PC-9 (cell line): ENCODE results near the gene PIAS4. TPM values are rescaled to one million over a fixed set of nuclear protein-coding genes. Genes with fewer than 3 reads are reported as not detected.
A peak's percentile ranks its signal among the peaks of the same experiment; 100 is the strongest.

Experiments used
- BruUV-seq: library from RNA; stranded (reverse); fragments of 400-500 nt; replicated peaks from 2 replicates; lab custom pipeline; 2021; lab: Mats Ljungman, UMichigan
- CTCF ChIA-PET: fragments of 300-600 bp; sonication (Branson Sonifier 250); formaldehyde crosslinking; loops from one replicate; lab custom pipeline; 2022; ENCODE audit warnings: antibody characterized with exemption; lab: Charles Lee
- POLR2A ChIA-PET: fragments of 300-600 bp; sonication (Branson Sonifier 250); formaldehyde crosslinking; loops from one replicate; lab custom pipeline; 2022; ENCODE audit warnings: antibody characterized with exemption; ENCODE audit not compliant: unreplicated experiment; lab: Charles Lee
- DNase-seq, 2 experiments: peaks; one replicate each; pipeline versions ENCODE4 v3.0.0 to v3.0.0-alpha.2; 2015 to 2022; ENCODE audit warnings: mixed read lengths in 1 of 2
- H2AFZ ChIP-seq: fragments of 200-600 bp; sonication (generic); 2 replicates; pipeline ENCODE4 v1.8.1; 2017; ENCODE audit warnings: antibody characterized with exemption
- H3F3A ChIP-seq: fragments of 200-600 bp; sonication (generic); 2 replicates; pipeline ENCODE4 v1.8.1; 2017; ENCODE audit warnings: antibody characterized with exemption, mild to moderate bottlenecking, low read depth; ENCODE audit not compliant: insufficient read depth
- H3K27ac ChIP-seq: fragments of 200-600 bp; sonication (generic); 2 replicates; pipeline ENCODE4 v1.6.1; 2016; ENCODE audit warnings: mixed run types
- H3K27me3 ChIP-seq: fragments of 200-600 bp; sonication (generic); 2 replicates; pipeline ENCODE4 v1.6.1; 2016; ENCODE audit warnings: low read depth, mixed run types; ENCODE audit not compliant: insufficient read depth
- H3K36me3 ChIP-seq: fragments of 200-600 bp; sonication (generic); 2 replicates; pipeline ENCODE4 v1.6.1; 2016; ENCODE audit warnings: low read depth, mixed run types
- H3K4me1 ChIP-seq: fragments of 200-600 bp; sonication (generic); replicated peaks from 2 replicates; pipeline ENCODE4 v1.6.1; 2016; ENCODE audit warnings: mixed run types; ENCODE audit not compliant: insufficient read depth
- H3K4me2 ChIP-seq: fragments of 200-600 bp; sonication (generic); 2 replicates; pipeline ENCODE4 v1.6.1; 2017; ENCODE audit warnings: mixed run types
- H3K4me3 ChIP-seq: fragments of 200-600 bp; sonication (generic); 2 replicates; pipeline ENCODE4 v1.6.1; 2016; ENCODE audit warnings: mixed run types
- H3K79me2 ChIP-seq: fragments of 200-600 bp; sonication (generic); 2 replicates; pipeline ENCODE4 v1.6.1; 2017; ENCODE audit warnings: low read depth, mixed run types
- H3K9me2 ChIP-seq: fragments of 200-600 bp; sonication (generic); 2 replicates; pipeline ENCODE4 v1.8.1; 2017; ENCODE audit warnings: mild to moderate bottlenecking; ENCODE audit not compliant: insufficient read depth
- H3K9me3 ChIP-seq: fragments of 200-600 bp; sonication (generic); 2 replicates; pipeline ENCODE4 v1.8.1; 2016; ENCODE audit warnings: low read depth; ENCODE audit not compliant: insufficient read depth
- H4K20me1 ChIP-seq: fragments of 200-600 bp; sonication (generic); 2 replicates; pipeline ENCODE4 v1.8.1; 2017; ENCODE audit not compliant: insufficient read depth
- EZH2 ChIP-seq: fragments of 200-600 bp; sonication (generic); IDR thresholded peaks from 2 replicates; pipeline ENCODE4 v1.8.0; 2017; ENCODE audit warnings: antibody characterized with exemption, low read depth
- intact Hi-C: fragments of 100-400 bp; cut with micrococcal nuclease; formaldehyde crosslinking; loops from one replicate; pipeline ENCODE4 v1.10.0; 2022; ENCODE audit not compliant: unreplicated experiment
- total RNA-seq: library from RNA; stranded (reverse); gene quantifications from 2 replicates; pipeline ENCODE4 v1.2.3, GENCODE V29; 2021
- TF ChIP-seq, protein P1 (sequence below): fragments of 200-600 bp; sonication (generic); conservative IDR thresholded peaks from 2 replicates; pipeline ENCODE4 v1.6.1; 2017; ENCODE audit warnings: mixed run types, antibody characterized with exemption, mild to moderate bottlenecking, moderate library complexity

PIAS4 gene
- total RNA-seq, 1 experiment from 2014 or later, result 26.5 TPM

DNA sequence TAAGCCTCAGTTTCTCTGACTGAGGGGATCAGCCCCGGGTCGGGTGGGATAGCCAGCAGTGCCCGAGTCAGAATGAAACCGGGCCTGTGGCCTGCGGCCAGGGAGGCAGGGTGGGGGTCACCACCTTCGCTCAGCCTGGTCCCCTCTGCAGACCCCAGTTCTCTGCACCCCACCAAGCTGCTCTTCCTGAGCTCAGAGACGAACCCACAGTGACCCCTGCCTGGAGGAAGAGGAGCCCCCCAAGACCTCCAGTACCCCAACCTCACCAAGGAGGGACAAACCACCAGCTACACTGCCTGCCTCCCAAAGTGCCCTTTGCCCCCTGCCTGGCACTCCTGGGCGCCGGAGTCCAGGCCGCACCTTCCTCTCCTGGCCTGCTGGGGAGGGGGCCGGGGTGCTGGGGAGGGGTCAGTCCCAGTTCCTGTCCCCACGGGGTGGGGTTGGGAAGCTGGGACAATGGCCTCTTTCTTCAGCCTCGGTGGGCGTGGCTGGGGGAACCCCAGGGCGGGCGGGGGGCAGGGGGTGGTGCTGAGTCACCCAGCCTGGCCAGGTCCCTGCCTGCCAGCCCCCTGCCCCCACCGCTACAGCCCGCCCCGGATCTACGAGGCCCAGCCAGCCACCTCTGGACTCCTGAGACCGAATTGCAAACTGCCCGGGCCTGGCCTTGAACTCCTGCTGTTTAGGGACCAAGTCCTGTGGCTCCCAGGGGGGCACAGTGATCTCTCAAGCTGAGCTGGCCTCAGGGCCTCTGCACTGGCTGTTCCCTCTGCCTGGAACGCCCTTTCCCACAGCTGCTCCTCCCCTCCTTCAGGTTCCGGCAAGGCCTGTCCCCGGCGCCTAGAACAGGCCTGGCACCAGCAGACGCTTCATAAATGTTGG is 44.8 kb downstream of the PIAS4 start:
- Histone ChIP-seq H4K20me1 (peaks cover 40% of the 10 kb centered on the region), H3K9me2 (no peaks in the 10 kb centered on the region), H3K4me1 (peaks cover 25% of the 10 kb centered on the region), H3K4me2 (peak overlapping the region; percentile 98), H3K27ac (peak overlapping the region; percentile 99), H3K4me3 (peak overlapping the region; percentile 55; the same call in 1 of the 2 replicates), H3K36me3 (peaks cover 5% of the 10 kb centered on the region; the same call in 1 of the 2 replicates), H3K79me2 (peaks cover 75% of the 10 kb centered on the region), H2AFZ (no peak overlapping the region), H3K9me3 (no peaks in the 10 kb centered on the region), H3K27me3 (no peaks in the 10 kb centered on the region), H3F3A (peaks cover 40% of the 10 kb centered on the region)
- peak; percentile 78 to 84 for DNase-seq
- BruUV-seq, result TSS peak; percentile 61
- intact Hi-C loops, result loop anchor here (1.0 kb wide), 1 partner anchor 10 kb away; no protein-coding TSS in a partner anchor
- ChIA-PET POLR2A (interaction anchor here (0.6 kb wide), 1 partner anchor 364 kb away, joined by 3 read pairs; no protein-coding TSS in a partner anchor), CTCF (interaction anchor here (0.6 kb wide), 1 partner anchor 45 kb away, joined by 5 read pairs; no protein-coding TSS in a partner anchor)
- TF ChIP-seq EZH2, result no peak
- TF ChIP-seq, protein P1, sequence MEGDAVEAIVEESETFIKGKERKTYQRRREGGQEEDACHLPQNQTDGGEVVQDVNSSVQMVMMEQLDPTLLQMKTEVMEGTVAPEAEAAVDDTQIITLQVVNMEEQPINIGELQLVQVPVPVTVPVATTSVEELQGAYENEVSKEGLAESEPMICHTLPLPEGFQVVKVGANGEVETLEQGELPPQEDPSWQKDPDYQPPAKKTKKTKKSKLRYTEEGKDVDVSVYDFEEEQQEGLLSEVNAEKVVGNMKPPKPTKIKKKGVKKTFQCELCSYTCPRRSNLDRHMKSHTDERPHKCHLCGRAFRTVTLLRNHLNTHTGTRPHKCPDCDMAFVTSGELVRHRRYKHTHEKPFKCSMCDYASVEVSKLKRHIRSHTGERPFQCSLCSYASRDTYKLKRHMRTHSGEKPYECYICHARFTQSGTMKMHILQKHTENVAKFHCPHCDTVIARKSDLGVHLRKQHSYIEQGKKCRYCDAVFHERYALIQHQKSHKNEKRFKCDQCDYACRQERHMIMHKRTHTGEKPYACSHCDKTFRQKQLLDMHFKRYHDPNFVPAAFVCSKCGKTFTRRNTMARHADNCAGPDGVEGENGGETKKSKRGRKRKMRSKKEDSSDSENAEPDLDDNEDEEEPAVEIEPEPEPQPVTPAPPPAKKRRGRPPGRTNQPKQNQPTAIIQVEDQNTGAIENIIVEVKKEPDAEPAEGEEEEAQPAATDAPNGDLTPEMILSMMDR, result no peak

DNA sequence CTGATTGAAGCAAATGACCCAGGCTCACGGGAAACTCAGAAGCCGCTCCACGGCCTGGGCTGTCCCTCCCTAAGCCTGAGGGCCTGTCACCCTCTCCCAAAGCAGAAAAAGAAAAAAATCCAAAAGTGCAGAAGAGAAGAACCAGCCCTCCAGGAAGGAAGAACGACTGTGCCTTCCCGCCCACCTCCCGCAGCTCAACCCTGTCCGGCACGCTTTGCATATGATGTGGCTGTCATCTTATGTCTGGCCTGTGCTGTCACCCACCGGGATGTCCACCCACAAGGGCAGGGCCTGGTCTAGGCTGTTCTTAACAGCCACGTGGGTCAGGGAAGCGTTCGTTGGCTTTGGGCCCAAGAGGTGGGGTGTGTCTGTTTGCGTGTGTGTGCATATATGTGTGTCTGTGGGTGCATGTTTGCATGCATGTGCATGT is 45.5 kb downstream of the PIAS4 start:
- H3K36me3 ChIP-seq, result peaks cover 5% of the 10 kb centered on the region; the same call in 1 of the 2 replicates
- H3F3A ChIP-seq, result peaks cover 45% of the 10 kb centered on the region
- intact Hi-C loops, result loop anchor here (1.0 kb wide), 1 partner anchor 9 kb away; no protein-coding TSS in a partner anchor
- ChIA-PET POLR2A (interaction anchor here (0.6 kb wide), 1 partner anchor 363 kb away, joined by 3 read pairs; no protein-coding TSS in a partner anchor), CTCF (no interaction called here)
- peak overlapping the region; percentile 99 for H3K27ac ChIP-seq
- H3K27me3 ChIP-seq, result no peaks in the 10 kb centered on the region
- H3K4me3 ChIP-seq, result peak overlapping the region; percentile 41; the same call in 1 of the 2 replicates
- H4K20me1 ChIP-seq, result peaks cover 41% of the 10 kb centered on the region
- peaks cover 32% of the 10 kb centered on the region for H3K4me1 ChIP-seq
- BruUV-seq, result no TSS peak
- H3K9me3 ChIP-seq, result no peaks in the 10 kb centered on the region
- H3K79me2 ChIP-seq, result peaks cover 81% of the 10 kb centered on the region
- peak overlapping the region; percentile 98 for H3K4me2 ChIP-seq
- TF ChIP-seq, protein P1, result no peak
- no peak for TF ChIP-seq EZH2
- H3K9me2 ChIP-seq, result no peaks in the 10 kb centered on the region
- no peak overlapping the region for H2AFZ ChIP-seq
- peak; percentile 46 to 72 for DNase-seq

DNA sequence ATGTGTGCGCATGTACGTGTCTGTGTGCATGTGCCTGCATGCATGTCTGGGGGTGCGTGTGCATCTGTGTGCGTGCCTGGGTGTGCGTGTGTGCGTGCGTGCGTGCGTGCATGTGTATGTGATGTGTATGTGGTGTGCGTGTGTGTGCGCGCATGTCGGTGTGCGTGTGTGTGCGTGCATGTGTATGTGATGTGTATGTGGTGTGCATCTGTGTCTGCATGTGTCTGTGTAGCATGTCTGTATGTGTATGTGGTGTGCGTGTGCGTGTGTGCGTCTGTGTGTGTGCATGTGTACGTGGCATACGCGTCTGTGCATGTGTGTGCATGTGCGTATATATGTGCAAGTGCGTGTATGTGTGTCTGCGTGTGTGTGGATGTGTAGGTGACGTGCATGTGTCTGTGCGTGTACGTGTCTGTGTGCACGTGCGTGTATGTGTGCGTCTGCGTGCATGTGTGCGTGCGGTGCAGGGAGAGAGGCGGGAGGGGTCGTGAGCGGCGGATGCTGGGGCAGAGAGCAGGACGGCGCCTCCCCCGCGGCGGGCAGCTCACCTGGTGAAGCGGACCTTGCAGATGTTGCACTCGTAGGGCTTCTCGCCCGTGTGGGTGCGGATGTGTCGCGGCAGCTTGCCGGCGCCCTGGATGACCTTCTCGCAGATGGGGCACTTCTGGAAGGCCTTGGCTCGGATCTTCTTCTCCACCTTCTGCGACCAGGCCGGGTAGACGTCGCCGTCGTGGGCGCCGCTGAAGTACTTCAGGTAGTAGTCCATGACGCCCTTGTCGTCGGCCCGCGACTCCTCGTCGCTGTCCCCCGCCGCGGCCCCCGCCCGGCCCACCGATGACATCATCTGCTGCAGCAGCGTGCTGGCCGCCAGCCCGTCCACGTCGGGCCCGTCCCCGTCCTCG is 46.1 kb downstream of the PIAS4 start:
- H3K4me2 ChIP-seq, result peak overlapping the region; percentile 98
- H3K79me2 ChIP-seq, result peaks cover 80% of the 10 kb centered on the region
- DNase-seq, result no peak
- no peak for TF ChIP-seq EZH2
- TF ChIP-seq, protein P1, result no peak
- peak overlapping the region; percentile 99; the same call in 1 of the 2 replicates for H3K27ac ChIP-seq
- H3K4me1 ChIP-seq, result peaks cover 37% of the 10 kb centered on the region
- ChIA-PET POLR2A (no interaction called here), CTCF (no interaction called here)
- no TSS peak for BruUV-seq
- H3K9me2 ChIP-seq, result no peaks in the 10 kb centered on the region
- H3F3A ChIP-seq, result peaks cover 47% of the 10 kb centered on the region
- no peaks in the 10 kb centered on the region for H3K9me3 ChIP-seq
- peaks cover 36% of the 10 kb centered on the region for H4K20me1 ChIP-seq
- intact Hi-C loops, result no loop called here
- H3K4me3 ChIP-seq, result peak overlapping the region; percentile 41; the same call in 1 of the 2 replicates
- H3K36me3 ChIP-seq, result peaks cover 5% of the 10 kb centered on the region; the same call in 1 of the 2 replicates
- H3K27me3 ChIP-seq, result no peaks in the 10 kb centered on the region
- no peak overlapping the region for H2AFZ ChIP-seq
